Measurements from ENCODE around the gene PGF.

PGF gene

GRCh38 chr14:74963705-74964271, 8.4 kb upstream of the PGF start:
- DNase-seq (ENCODE audit: low read depth) = no peak
- in situ Hi-C loops (cut with HindIII; ENCODE audit: low sequenced_read_pairs) = loop anchor here (5.0 kb wide), 1 partner anchor 101 kb away; no protein-coding TSS in a partner anchor

DNA sequence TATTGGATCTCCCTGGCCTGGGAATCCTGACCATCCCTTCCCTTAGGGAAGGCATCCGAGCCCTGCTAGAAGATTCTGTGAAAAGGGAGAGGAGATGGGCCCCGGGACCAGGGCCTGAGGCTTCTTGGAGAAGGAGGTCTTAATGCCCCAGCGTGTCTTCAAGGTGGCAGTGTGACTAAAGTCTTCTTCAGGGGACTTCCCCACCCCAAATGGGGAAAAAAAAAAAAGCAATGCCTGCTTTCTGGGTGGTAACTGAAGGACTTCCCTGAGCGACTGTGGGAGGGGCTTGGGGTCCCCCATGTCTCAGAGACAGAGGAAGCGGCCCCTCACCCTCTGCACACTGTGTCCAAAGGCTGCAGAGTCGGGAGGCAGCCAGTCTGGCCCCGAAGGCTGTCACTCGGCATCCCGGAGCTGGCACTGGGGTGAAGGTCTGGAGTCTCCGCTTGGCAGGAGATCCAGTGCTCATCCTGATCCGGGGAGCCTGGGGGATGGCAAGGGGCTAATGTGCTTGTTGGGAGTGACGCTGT, 7.8 kb upstream of the PGF start:
- in situ Hi-C loops (cut with HindIII; ENCODE audit: low sequenced_read_pairs) = loop anchor here (5.0 kb wide), 1 partner anchor 101 kb away; no protein-coding TSS in a partner anchor
- TF ChIP-seq, protein P1, sequence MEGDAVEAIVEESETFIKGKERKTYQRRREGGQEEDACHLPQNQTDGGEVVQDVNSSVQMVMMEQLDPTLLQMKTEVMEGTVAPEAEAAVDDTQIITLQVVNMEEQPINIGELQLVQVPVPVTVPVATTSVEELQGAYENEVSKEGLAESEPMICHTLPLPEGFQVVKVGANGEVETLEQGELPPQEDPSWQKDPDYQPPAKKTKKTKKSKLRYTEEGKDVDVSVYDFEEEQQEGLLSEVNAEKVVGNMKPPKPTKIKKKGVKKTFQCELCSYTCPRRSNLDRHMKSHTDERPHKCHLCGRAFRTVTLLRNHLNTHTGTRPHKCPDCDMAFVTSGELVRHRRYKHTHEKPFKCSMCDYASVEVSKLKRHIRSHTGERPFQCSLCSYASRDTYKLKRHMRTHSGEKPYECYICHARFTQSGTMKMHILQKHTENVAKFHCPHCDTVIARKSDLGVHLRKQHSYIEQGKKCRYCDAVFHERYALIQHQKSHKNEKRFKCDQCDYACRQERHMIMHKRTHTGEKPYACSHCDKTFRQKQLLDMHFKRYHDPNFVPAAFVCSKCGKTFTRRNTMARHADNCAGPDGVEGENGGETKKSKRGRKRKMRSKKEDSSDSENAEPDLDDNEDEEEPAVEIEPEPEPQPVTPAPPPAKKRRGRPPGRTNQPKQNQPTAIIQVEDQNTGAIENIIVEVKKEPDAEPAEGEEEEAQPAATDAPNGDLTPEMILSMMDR (IDR thresholded peaks at IDR 0.05; ENCODE audit: low read depth, low read length, missing control alignments) = no peak
- DNase-seq (ENCODE audit: low read depth) = no peak
- no peak overlapping the region for H3K4me3 ChIP-seq (ENCODE audit: low read depth, low read length)

More at GRCh38 chr14:74963705-74964271, 8.4 kb upstream of the PGF start:
- no peak overlapping the region for H3K4me3 ChIP-seq (ENCODE audit: low read depth, low read length)
- TF ChIP-seq, protein P1 (IDR thresholded peaks at IDR 0.05; ENCODE audit: low read depth, low read length, missing control alignments) = no peak

GRCh38 chr14:74962493-74962892, 7.1 kb upstream of the PGF start:
- DNase-seq (ENCODE audit: low read depth) = no peak
- in situ Hi-C loops (cut with HindIII; ENCODE audit: low sequenced_read_pairs) = loop anchor here (5.0 kb wide), 1 partner anchor 100 kb away; no protein-coding TSS in a partner anchor
- H3K4me3 ChIP-seq (ENCODE audit: low read depth, low read length) = no peak overlapping the region
- TF ChIP-seq, protein P1 (IDR thresholded peaks at IDR 0.05; ENCODE audit: low read depth, low read length, missing control alignments) = no peak

- DNase-seq (ENCODE audit: low read depth) = no peak
- TF ChIP-seq, protein P1 (IDR thresholded peaks at IDR 0.05; ENCODE audit: low read depth, low read length, missing control alignments) = no peak
- no peak overlapping the region for H3K4me3 ChIP-seq (ENCODE audit: low read depth, low read length)
- in situ Hi-C loops (cut with HindIII; ENCODE audit: low sequenced_read_pairs) = loop anchor here (5.0 kb wide), 1 partner anchor 100 kb away; no protein-coding TSS in a partner anchor
Observed at GRCh38 chr14:74962046-74962445, 6.6 kb upstream of the PGF start.

GRCh38 chr14:74961238-74961911, 6.0 kb upstream of the PGF start:
- in situ Hi-C loops (cut with HindIII; ENCODE audit: low sequenced_read_pairs) = loop anchor here (5.0 kb wide), 1 partner anchor 99 kb away; no protein-coding TSS in a partner anchor
- H3K4me3 ChIP-seq (ENCODE audit: low read depth, low read length) = no peak overlapping the region
- no peak for DNase-seq (ENCODE audit: low read depth)
- TF ChIP-seq, protein P1 (IDR thresholded peaks at IDR 0.05; ENCODE audit: low read depth, low read length, missing control alignments) = no peak

GRCh38 chr14:74960736-74961135, 5.3 kb upstream of the PGF start:
- DNase-seq (ENCODE audit: low read depth) = no peak
- in situ Hi-C loops (cut with HindIII; ENCODE audit: low sequenced_read_pairs) = loop anchor here (5.0 kb wide), 1 partner anchor 98 kb away; no protein-coding TSS in a partner anchor
- H3K4me3 ChIP-seq (ENCODE audit: low read depth, low read length) = no peak overlapping the region
- TF ChIP-seq, protein P1 (IDR thresholded peaks at IDR 0.05; ENCODE audit: low read depth, low read length, missing control alignments) = no peak

Measured in astrocyte of the cerebellum (primary cell).